ENCODE measurements around the gene HMGXB3. TPM values are rescaled to one million over a fixed set of nuclear protein-coding genes. Genes with fewer than 3 reads are reported as not detected.

The HMGXB3 gene
- total RNA-seq, 2 experiments from 2014 or later, result 44.1 to 49.4 TPM

DNA sequence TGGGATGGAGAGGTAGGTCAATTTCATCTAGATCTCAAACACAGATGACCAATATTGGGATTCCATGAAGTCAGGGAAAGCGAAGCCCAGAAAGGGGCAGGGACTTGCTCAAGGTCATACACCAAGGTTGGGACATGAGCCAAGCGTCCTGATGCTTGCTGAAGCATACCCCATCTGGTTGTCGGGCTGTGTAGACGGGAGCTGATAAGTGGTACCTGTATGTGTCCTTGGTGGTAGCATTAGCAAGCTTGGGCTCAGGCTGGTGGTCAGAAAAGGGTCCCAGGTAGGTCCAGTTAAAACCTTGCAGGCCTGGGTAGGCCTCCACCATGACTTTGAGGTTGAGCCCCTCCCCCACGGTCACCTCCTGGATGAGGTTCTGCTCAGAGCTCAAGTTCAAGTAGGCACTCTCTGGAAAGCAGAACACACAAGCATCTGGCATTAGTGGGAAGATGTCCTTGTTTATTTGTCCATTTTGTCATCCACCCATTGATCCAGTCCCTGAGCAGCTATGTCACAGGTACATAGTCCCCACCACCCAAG, 72.6 kb downstream of the HMGXB3 start:
- H3K9me3 Mint-ChIP-seq (ENCODE audit: low read depth), result no peaks in the 10 kb centered on the region
- H3K4me3 Mint-ChIP-seq, result no peak overlapping the region
- peaks cover 7% of the 10 kb centered on the region for H3K4me1 Mint-ChIP-seq
- peaks cover 8% of the 10 kb centered on the region for H3K27me3 Mint-ChIP-seq
- ATAC-seq (no peak), DNase-seq (peak; percentile 35)
- no peak overlapping the region for H3K27ac Mint-ChIP-seq
- CTCF ChIA-PET, result no interaction called here
- no peaks in the 10 kb centered on the region for H3K36me3 Mint-ChIP-seq

DNA sequence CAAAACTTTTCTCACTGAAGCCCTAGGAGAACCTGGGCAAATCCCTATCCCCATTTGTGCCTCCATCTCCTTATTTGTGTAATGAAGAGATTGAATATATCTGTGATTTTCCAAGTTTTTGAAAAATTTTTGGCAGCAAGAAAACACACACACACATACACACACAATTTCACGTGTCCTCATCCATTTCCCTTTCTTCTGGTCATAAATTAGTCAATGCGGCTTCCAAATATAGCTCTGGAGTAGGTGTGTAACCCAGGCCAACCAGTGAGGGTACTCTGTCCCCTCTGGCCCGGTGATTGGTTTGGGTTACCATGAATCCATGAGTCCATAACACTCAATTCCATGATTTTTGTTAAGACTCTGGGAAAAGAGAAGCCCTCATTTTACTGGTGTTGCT, 73.1 kb downstream of the HMGXB3 start:
- CTCF ChIA-PET, result interaction anchor here (1.3 kb wide), 1 partner anchor 10 kb away, joined by 3 read pairs; no protein-coding TSS in a partner anchor
- H3K36me3 Mint-ChIP-seq, result no peaks in the 10 kb centered on the region

DNA sequence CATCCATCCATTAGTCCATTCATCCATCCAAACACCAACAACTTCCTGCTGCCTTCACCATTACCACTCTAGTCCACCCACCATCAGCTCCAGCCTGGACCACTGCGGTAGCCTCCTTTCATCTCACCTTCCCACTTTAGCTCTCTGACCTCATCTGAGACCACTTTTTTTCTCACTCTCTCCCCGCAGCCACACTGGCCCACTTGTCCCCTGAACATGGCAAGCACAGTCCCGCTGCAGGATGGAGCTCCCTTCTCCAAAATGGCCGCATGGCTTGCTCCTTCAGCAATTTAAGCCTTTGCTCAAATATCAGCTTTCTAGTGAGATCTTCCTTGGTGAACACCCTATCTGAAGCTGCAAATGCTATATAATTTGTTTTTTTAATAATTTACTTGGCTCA, 74.7 kb downstream of the HMGXB3 start:
- Mint-ChIP-seq H3K9me3 (ENCODE audit: low read depth) (no peaks in the 10 kb centered on the region), H3K27ac (no peak overlapping the region), H3K27me3 (peaks cover 11% of the 10 kb centered on the region), H3K4me3 (no peak overlapping the region), H3K36me3 (no peaks in the 10 kb centered on the region), H3K4me1 (no peaks in the 10 kb centered on the region)
- CTCF ChIA-PET, result interaction anchor here (1.2 kb wide), 1 partner anchor 33 kb away, joined by 3 read pairs; no protein-coding TSS in a partner anchor
- ATAC-seq (no peak), DNase-seq (peak; percentile 25)

More for the DNA sequence above, 73.1 kb downstream of the HMGXB3 start:
- Mint-ChIP-seq H3K4me3 (no peak overlapping the region), H3K27me3 (peaks cover 11% of the 10 kb centered on the region), H3K27ac (no peak overlapping the region), H3K4me1 (peaks cover 1% of the 10 kb centered on the region), H3K9me3 (ENCODE audit: low read depth) (no peaks in the 10 kb centered on the region)
- DNase-seq, result no peak
- ATAC-seq, result no peak

DNA sequence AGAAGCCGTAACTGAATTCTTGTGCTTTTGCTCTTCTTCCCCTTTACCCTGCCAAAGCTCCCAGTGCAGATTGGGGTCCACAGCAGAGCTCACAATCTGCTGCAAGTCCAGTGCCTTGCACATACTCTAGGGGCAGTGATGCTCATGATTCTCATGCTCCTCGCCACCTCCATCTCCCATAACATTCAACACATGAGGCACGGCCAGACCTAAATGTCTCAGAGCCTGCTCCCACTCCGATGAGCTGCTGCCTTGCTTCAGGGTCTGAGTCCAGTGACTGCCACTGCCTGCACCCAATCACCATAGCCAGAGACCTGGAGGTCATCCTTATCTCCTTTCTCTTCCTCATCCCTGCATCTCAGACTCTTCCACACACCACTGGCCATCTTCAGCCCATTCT, 75.3 kb downstream of the HMGXB3 start:
- CTCF ChIA-PET, result interaction anchor here (1.2 kb wide), 1 partner anchor 33 kb away, joined by 3 read pairs; no protein-coding TSS in a partner anchor
- Mint-ChIP-seq H3K36me3 (no peaks in the 10 kb centered on the region), H3K27ac (no peak overlapping the region), H3K4me3 (no peak overlapping the region), H3K27me3 (peaks cover 11% of the 10 kb centered on the region), H3K9me3 (ENCODE audit: low read depth) (no peaks in the 10 kb centered on the region), H3K4me1 (no peaks in the 10 kb centered on the region)
- ATAC-seq (peak; percentile 23), DNase-seq (peak; percentile 29)

DNA sequence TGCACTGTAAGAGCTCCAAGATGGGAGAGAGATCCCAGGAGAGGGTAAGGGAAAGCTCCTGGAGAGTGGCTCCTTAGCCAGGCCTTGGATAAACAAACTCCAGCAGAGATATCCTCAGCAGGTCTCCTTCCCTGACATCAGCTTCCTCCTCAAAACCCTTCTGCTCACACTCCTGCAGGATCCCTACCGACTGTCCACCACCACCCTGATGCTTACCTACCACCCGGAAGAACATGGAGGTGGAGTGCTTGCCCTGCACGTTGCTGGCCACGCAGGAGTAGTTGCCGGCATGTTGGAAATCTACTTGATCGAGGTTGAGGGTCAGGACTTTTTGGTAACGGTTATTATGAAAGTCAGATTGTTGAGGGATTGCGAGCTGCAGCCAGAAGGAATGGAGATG, 76.5 kb downstream of the HMGXB3 start:
- CTCF ChIA-PET, result interaction anchor here (1.6 kb wide), 1 partner anchor 8 kb away, joined by 3 read pairs; no protein-coding TSS in a partner anchor
- Mint-ChIP-seq H3K36me3 (no peaks in the 10 kb centered on the region), H3K4me3 (no peak overlapping the region), H3K9me3 (ENCODE audit: low read depth) (no peaks in the 10 kb centered on the region), H3K27ac (no peak overlapping the region), H3K27me3 (peaks cover 16% of the 10 kb centered on the region), H3K4me1 (peaks cover 2% of the 10 kb centered on the region)
- DNase-seq, result peak; percentile 16
- ATAC-seq, result no peak

DNA sequence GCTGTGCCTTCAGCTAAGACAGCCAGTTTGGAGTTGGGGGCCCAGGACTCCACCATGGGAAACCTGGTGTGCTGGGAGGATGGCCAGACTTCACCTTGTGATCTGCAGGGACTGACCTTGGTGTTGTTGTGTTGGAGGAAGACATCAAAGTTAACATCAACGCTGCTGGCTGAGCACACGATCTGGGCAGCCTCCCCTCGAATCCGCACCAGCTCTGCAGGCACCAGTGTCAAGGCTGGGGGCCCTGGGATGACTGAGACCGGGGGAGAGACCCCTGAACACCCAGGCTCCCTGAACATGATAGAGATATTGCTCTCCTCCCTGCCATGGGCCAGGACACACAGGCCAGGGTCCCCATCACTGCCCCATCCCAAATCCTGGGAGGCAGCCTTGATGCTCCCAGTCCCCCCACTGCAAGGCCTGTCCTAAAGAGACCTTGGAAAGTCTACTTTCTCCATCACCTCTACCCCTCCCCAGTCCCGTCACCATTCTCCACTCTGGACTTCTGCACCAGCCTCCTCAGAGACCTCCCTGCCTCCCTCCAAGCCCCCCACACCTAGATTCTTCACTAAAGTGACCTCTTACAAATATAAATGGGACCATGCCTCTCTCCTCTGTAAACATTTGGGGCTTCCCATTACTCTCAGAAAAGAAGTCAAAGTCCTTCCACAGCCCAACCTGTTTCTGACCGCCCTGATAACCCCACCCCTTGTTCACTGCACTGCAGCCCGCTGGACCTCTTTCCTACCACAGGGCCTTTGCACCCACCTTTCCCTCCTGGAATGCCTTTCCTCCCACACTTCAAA, 77.7 kb downstream of the HMGXB3 start:
- CTCF ChIA-PET, result no interaction called here
- ATAC-seq, result no peak
- H3K27ac Mint-ChIP-seq, result no peak overlapping the region
- DNase-seq, result peak; percentile 28
- peaks cover 19% of the 10 kb centered on the region for H3K27me3 Mint-ChIP-seq
- peaks cover 9% of the 10 kb centered on the region for H3K4me1 Mint-ChIP-seq
- H3K4me3 Mint-ChIP-seq, result no peak overlapping the region
- no peaks in the 10 kb centered on the region for H3K36me3 Mint-ChIP-seq
- H3K9me3 Mint-ChIP-seq (ENCODE audit: low read depth), result no peaks in the 10 kb centered on the region

DNA sequence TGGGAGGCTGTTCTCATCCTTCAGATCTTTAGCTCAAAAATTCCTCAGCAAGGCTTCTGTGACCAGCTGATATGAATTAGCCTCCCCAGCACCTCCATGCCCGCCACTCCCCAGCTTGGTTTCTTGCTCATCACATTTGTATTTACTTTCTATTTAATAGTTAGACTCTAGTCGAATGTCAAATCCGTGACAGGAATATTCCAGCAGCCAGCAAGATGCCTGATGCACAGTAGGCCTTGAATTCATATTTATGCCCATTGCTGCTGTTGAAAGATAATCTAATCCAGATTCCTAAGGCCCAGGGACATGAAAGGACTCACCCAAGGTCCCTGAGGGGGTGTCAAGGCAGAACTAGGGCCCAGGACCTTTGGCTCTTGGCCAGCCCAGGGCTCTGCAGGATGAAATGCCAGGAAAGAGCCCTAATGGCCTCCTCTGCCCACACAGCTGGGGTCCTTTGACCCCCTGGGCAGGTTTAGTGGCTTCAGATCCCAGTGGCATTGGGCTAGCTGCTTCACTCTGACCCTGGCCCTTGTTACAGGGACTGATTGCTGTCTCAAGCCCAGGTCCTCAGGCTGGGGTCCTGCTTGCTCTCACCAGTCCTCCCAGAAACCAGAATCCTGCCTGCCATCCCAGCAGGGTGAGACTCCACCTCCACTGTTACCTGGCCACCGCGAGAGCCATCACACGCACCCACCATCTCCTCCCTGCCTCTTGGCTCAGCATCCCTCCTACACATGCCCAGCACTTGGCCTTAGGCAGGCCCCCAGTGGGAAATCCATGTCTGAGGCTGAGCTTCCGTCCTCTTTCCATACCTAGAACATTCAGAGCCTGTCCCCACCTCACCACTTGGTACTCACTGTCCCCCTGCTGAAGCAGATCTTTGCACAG, 78.5 kb downstream of the HMGXB3 start:
- peak; percentile 36 for DNase-seq
- CTCF ChIA-PET, result no interaction called here
- no peak overlapping the region for H3K27ac Mint-ChIP-seq

DNA sequence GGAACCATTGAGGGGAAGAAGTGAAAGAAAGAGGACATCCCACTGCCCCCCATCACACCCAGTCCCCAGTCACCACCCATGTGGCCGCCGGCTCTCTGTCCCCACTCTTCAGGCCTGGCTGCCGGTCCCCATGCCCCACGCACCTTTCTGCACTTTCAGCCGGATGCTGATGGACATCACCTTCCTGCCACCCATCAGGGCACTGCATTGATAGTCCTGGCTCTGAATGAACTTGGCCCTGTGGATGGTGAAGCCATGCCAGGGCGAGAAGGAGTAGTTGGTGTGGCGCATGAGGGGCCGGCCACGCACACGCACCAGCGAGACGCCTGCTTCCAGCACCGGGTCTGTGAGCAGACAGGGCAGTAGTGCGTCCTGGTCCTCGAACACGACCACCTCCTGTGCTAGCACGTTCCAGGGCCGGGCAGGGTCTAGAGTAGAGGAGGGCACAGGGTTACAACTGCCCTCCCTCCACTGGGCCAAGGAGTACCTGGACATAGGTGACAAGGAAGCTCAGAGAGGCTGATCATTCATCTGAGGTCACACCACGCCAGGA, 79.4 kb downstream of the HMGXB3 start:
- H3K4me1 Mint-ChIP-seq, result peaks cover 9% of the 10 kb centered on the region
- no peak for DNase-seq
- no peak overlapping the region for H3K27ac Mint-ChIP-seq
- CTCF ChIA-PET, result no interaction called here
- no peak for ATAC-seq
- H3K36me3 Mint-ChIP-seq, result no peaks in the 10 kb centered on the region
- H3K4me3 Mint-ChIP-seq, result no peak overlapping the region
- H3K27me3 Mint-ChIP-seq, result peaks cover 27% of the 10 kb centered on the region
- H3K9me3 Mint-ChIP-seq (ENCODE audit: low read depth), result no peaks in the 10 kb centered on the region

More for the DNA sequence above, 78.5 kb downstream of the HMGXB3 start:
- H3K4me3 Mint-ChIP-seq, result no peak overlapping the region
- no peaks in the 10 kb centered on the region for H3K9me3 Mint-ChIP-seq (ENCODE audit: low read depth)
- peaks cover 27% of the 10 kb centered on the region for H3K27me3 Mint-ChIP-seq
- ATAC-seq, result no peak
- H3K36me3 Mint-ChIP-seq, result no peaks in the 10 kb centered on the region
- peaks cover 9% of the 10 kb centered on the region for H3K4me1 Mint-ChIP-seq

DNA sequence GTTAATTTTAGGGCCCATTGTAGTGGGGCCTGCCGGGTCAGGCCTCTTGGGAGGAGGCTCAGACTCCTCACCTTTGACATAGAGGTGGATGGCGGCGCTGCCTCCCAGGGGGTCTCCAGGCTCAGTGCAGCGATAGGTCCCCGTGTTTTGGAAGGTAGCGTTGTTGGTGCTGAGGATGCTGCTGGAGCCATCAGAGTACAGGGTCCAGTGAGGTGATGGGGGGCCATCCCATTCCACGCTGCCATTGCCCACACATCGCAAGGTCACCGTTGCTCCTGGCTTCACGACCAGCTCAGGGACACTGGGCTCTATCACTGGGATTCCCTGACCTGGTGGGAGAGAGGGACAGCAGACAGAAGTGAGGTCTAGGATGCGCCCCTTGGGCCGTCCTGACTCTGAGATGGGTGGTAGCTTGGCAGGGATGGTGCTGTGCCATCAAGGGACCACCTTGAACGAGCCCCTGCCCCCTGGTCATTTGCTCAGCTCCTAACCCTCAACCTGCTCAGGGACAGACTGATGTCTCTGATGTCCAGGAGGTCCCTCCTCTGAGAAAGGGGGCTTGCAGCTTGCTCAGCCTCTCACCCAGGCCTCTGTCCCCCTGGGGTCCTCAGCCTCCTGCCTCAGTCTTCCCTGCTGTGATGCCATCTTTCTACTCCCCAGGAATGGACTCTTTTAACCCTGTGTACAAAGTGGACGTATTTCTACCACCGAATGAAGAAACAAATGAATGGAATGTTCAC, 80.3 kb downstream of the HMGXB3 start:
- Mint-ChIP-seq H3K4me3 (no peak overlapping the region), H3K27ac (no peak overlapping the region), H3K4me1 (peaks cover 9% of the 10 kb centered on the region), H3K9me3 (ENCODE audit: low read depth) (no peaks in the 10 kb centered on the region), H3K36me3 (no peaks in the 10 kb centered on the region), H3K27me3 (peaks cover 34% of the 10 kb centered on the region)
- no peak for ATAC-seq
- CTCF ChIA-PET, result no interaction called here
- peak; percentile 5 for DNase-seq

DNA sequence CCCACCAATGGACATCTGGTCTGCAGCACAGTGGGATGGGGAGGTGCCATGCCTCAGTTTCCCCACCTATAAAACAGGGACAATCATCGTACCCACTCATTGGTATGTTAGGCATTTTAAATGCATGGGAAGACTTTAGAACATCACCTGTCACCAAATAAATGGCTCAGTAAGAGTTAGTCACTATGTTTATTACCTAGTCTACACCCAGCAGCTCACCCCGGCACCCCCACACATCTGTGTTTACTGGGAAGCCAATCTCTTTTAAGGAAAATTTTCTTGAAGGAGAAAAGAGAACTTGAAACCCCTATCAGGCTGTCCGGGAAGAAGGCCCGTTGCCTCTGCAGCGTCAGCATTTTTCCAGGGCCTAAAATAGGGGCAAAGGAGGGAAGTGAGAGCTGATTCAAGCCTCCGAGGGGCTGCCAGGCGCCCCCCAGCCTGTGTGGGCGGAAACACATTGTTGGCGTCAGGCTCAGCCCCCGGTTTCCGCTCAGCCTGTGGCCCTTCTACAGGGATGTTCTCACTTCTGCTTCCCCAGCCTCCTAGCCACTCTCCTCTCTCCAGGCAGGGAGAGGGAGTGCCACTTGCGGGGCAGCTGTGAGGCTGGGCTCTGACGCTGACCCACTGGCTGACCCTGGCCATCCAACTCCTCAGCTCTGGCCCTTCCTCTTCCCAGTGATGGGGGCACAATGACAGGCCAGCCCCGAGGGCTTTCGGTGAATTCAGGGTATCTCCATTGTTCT, 81.2 kb downstream of the HMGXB3 start:
- peaks cover 42% of the 10 kb centered on the region for H3K27me3 Mint-ChIP-seq
- H3K4me1 Mint-ChIP-seq, result peaks cover 9% of the 10 kb centered on the region
- ATAC-seq, result no peak
- H3K36me3 Mint-ChIP-seq, result no peaks in the 10 kb centered on the region
- CTCF ChIA-PET, result no interaction called here
- no peaks in the 10 kb centered on the region for H3K9me3 Mint-ChIP-seq (ENCODE audit: low read depth)
- peak; percentile 38 for DNase-seq
- H3K27ac Mint-ChIP-seq, result no peak overlapping the region
- H3K4me3 Mint-ChIP-seq, result no peak overlapping the region

DNA sequence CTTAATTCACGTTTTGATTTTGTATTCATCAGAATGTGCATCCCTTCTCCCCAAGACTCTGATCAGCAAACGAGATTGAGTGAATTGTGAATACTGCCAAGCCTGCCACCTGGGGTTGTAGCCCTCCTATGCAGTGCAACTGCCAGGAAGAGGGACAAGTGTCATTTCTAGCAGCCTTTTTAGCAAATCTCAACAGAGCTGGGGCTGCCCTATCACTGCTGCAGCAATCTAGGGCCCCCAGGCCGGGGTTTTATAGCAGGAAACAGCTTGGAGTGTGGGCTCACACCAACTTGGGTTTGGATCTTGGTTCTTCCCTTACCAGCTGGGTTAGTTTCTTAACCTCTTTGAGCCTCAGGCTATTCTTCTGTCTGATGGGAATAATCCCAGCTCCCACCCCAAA, 81.8 kb downstream of the HMGXB3 start:
- DNase-seq, result peak; percentile 38
- CTCF ChIA-PET, result no interaction called here
- H3K36me3 Mint-ChIP-seq, result no peaks in the 10 kb centered on the region
- H3K27ac Mint-ChIP-seq, result no peak overlapping the region
- peaks cover 9% of the 10 kb centered on the region for H3K4me1 Mint-ChIP-seq
- H3K27me3 Mint-ChIP-seq, result peaks cover 45% of the 10 kb centered on the region
- no peak overlapping the region for H3K4me3 Mint-ChIP-seq
- ATAC-seq, result peak; percentile 16
- no peaks in the 10 kb centered on the region for H3K9me3 Mint-ChIP-seq (ENCODE audit: low read depth)

DNA sequence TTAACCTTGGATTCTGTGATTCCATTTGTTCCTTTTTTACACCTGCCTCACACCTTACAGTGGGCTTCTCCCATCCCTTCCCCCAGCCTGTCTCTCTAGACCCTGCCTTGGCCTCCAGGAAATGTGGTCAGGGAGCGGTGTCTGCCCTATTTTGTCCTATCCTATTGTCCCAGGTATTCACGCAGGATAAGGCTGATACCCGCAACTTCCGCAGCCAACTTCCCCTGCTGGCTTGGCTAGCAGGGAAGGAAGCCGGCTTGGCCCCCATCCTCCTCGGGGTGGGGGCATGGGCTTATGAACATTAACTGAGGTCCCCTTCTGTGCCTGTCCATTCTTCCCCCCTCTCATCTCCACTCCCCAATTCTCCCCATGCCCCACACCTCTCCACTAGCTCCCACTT, 82.3 kb downstream of the HMGXB3 start:
- H3K27ac Mint-ChIP-seq, result no peak overlapping the region
- CTCF ChIA-PET, result no interaction called here
- DNase-seq, result peak; percentile 12
- peaks cover 9% of the 10 kb centered on the region for H3K4me1 Mint-ChIP-seq
- no peaks in the 10 kb centered on the region for H3K9me3 Mint-ChIP-seq (ENCODE audit: low read depth)
- peaks cover 50% of the 10 kb centered on the region for H3K27me3 Mint-ChIP-seq
- H3K36me3 Mint-ChIP-seq, result no peaks in the 10 kb centered on the region
- H3K4me3 Mint-ChIP-seq, result no peak overlapping the region
- no peak for ATAC-seq
